ENCODE results near the gene SNX18. TPM values are rescaled to one million over a fixed set of nuclear protein-coding genes. Genes with fewer than 3 reads are reported as not detected.

Gene SNX18
- total RNA-seq, 2 donors from 2014 or later, result 6.4 to 8.4 TPM

DNA sequence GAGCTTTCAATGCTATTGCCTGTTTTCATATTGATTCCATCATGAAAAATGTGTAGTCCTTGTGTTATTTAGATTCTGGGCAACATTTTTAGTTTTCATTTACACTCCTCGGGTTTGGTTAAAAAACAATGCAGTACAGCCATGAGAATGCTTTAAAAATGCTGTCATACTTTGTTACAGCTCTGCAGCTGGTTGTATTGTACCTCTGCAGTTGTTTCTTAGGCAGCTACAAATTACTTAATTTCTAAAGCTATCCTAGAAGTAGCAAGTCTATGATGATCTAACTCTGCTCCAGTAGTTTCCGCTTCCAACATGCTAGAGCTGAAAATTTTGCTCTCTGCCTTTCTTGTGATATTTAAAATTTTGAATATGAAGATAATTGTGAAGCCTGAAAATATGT lies 20.2 kb downstream of the SNX18 start:
- ATAC-seq (replicated peaks in 1 of 2), result no peak

DNA sequence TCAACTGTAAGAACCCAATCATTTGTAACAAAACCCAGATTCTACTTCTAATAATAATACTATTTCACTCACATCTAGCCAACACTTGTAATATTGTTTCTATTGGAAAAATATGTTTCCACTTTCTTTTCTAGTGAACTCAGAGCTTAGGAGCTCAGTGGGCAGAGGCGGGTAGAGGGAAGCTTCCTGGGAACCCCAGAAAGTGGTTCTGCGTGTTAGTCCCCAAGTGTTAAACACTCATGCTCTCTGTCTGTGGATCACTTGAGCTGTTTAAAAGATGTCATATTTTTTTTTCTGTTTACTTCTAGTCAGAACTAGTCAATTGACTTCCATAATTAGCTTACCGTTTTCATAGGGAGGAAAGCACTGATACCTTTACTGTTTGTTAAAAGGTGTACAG lies 20.6 kb downstream of the SNX18 start:
- no peak overlapping the region for H3K27ac Mint-ChIP-seq
- H3K36me3 Mint-ChIP-seq (ENCODE audit: insufficient read depth in 2 of 2), result no peaks in the 10 kb centered on the region
- no peak overlapping the region for H3K4me3 Mint-ChIP-seq
- ATAC-seq (replicated peaks in 1 of 2) (no peak), DNase-seq (no peak)
- H3K4me1 Mint-ChIP-seq (ENCODE audit: low read depth), result peaks cover 28% of the 10 kb centered on the region
- H3K27me3 Mint-ChIP-seq (ENCODE audit: low read depth), result no peaks in the 10 kb centered on the region
- H3K9me3 Mint-ChIP-seq, result no peaks in the 10 kb centered on the region

More for the DNA sequence above, 20.2 kb downstream of the SNX18 start:
- Mint-ChIP-seq H3K36me3 (ENCODE audit: insufficient read depth in 2 of 2) (no peaks in the 10 kb centered on the region), H3K9me3 (no peaks in the 10 kb centered on the region), H3K27me3 (ENCODE audit: low read depth) (no peaks in the 10 kb centered on the region), H3K4me3 (no peak overlapping the region), H3K4me1 (ENCODE audit: low read depth) (peaks cover 28% of the 10 kb centered on the region), H3K27ac (no peak overlapping the region)
- DNase-seq, result no peak

DNA sequence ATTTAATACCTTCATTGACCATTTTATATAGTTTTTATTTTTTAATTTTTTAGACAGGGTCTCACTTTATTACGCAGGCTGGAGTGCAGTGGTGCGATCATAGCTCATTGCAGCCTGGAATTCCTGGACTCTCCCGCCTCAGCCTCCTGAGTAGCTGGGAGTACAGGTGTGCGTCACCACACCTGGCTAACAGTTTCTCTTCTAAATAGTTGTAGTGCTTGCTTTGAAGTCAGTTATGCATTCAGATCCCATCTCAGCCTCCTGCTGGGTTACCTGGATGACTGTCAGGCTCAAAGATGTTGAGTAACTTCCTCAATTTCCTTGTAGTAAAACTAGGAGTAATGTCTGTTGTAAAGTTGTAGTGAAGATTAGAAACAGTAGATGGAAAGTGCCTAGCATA lies 21.4 kb downstream of the SNX18 start:
- H3K27me3 Mint-ChIP-seq (ENCODE audit: low read depth), result no peaks in the 10 kb centered on the region
- ATAC-seq (replicated peaks in 1 of 2), result no peak
- DNase-seq, result no peak
- H3K4me1 Mint-ChIP-seq (ENCODE audit: low read depth), result peaks cover 20% of the 10 kb centered on the region
- no peak overlapping the region for H3K27ac Mint-ChIP-seq
- no peak overlapping the region for H3K4me3 Mint-ChIP-seq
- H3K36me3 Mint-ChIP-seq (ENCODE audit: insufficient read depth in 2 of 2), result no peaks in the 10 kb centered on the region
- no peaks in the 10 kb centered on the region for H3K9me3 Mint-ChIP-seq

DNA sequence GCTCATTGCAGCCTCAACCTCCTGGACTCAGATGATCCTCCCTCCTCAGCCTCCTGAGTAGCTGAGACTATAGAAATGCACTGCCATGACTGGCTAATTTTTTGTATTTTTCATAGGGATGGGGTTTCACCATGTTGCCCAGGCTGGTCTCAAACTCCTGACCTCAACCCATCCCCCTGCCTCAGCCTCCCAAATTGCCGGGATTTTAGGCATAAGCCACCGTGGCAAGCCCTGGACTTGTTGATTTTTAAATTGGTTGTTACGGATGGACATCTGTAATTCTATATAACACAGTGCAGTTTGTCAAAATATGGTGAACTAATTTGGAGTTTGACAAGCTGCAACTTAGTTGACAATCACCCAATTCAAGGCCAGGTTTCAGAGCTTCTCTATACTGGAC lies 22.7 kb downstream of the SNX18 start:
- no peak for ATAC-seq (replicated peaks in 1 of 2)
- Mint-ChIP-seq H3K9me3 (no peaks in the 10 kb centered on the region), H3K4me3 (no peak overlapping the region), H3K4me1 (ENCODE audit: low read depth) (peaks cover 19% of the 10 kb centered on the region), H3K36me3 (ENCODE audit: insufficient read depth in 2 of 2) (no peaks in the 10 kb centered on the region), H3K27me3 (ENCODE audit: low read depth) (no peaks in the 10 kb centered on the region), H3K27ac (no peak overlapping the region)
- no peak for DNase-seq

DNA sequence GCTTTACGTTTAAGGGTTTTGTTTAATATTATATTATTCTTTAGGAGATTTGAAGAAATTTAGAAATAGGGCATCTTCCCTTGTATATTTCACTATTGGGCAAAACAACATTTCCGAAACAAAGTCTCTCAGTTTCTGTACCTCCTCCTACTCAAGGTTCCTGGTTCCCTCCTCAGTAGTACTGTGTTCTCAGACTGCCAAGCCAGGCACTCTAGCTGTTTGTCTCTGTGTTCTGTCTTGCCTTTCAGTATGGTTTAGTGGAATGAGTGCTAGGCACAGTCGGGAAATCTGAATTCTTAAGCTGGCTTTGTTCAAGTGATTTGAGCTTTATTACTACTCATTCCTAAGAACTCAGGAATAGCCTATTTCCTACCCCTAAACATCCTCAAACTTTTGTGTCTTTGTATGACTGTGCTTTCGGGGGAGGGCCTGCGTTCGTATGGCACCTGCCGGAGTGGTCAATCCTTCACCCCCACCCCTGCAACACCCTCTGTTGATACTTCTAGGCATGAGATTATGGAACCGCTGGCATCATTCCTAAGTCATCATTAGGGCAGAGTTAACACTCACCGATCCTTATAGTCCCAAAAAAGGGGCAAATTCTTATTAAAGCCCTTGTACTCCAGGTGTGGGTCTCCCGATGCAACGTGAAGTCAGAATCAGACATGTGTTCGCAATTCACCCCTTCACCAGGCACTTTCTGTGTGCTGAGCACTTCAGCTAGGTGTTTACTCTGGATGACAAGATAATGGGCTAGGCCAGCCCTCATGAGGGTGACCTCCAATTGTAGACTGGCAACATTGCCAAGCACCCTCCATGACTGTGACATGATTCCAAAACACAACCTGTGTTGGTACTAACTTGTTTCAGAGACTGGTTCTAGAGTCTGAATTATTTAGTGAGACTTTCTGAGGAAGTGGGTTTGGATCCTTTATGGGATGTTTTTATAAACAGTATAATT lies 24.5 kb downstream of the SNX18 start:
- no peak overlapping the region for H3K4me3 Mint-ChIP-seq
- no peaks in the 10 kb centered on the region for H3K9me3 Mint-ChIP-seq
- DNase-seq (no peak), ATAC-seq (replicated peaks in 1 of 2) (no peak)
- H3K27ac Mint-ChIP-seq, result no peak overlapping the region
- H3K4me1 Mint-ChIP-seq (ENCODE audit: low read depth), result peaks cover 13% of the 10 kb centered on the region
- no peaks in the 10 kb centered on the region for H3K27me3 Mint-ChIP-seq (ENCODE audit: low read depth)
- no peaks in the 10 kb centered on the region for H3K36me3 Mint-ChIP-seq (ENCODE audit: insufficient read depth in 2 of 2)

DNA sequence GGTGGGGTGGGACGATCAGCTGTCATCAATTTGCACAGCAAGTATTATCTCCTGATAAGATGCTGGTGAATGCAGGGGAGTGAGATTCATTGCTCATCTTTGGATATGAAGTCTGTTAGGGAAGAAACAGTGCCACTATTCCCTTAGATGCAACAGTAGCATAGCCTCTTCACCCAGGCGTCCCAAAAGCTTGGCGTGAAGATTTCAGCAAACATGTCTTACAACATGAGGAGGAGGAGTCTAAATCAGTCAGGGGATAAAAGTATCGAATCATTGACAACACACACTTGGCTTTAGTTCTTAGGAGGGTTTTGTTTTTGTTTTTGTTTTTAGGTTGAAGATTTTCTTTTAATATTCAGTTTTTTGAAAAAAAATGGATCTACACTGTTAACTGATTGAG lies 26.5 kb downstream of the SNX18 start:
- no peak for ATAC-seq (replicated peaks in 1 of 2)
- no peaks in the 10 kb centered on the region for H3K27me3 Mint-ChIP-seq (ENCODE audit: low read depth)
- H3K4me3 Mint-ChIP-seq, result no peak overlapping the region
- DNase-seq, result no peak
- H3K36me3 Mint-ChIP-seq (ENCODE audit: insufficient read depth in 2 of 2), result no peaks in the 10 kb centered on the region
- H3K4me1 Mint-ChIP-seq (ENCODE audit: low read depth), result peaks cover 9% of the 10 kb centered on the region
- no peak overlapping the region for H3K27ac Mint-ChIP-seq
- no peaks in the 10 kb centered on the region for H3K9me3 Mint-ChIP-seq

DNA sequence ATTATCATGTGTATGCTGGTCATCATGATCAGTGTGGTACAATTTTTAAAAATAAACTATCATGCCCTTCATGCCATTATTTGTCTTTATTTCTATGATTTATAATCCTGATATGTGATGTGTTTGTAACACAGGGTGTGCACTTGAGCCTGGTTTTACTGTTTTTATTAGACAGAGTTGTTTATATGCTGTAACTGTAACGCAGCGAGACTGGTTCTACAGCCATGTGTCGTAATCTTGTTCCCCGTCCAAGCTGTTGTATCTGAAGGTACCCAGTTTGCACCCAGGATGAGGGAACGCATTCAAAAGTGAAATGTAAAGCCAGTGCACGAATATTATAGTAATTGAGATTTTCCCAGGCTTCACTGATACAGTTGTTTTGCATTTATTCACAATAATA lies 28.2 kb downstream of the SNX18 start:
- ATAC-seq (replicated peaks in 1 of 2) (no peak), DNase-seq (no peak)
- no peak overlapping the region for H3K4me3 Mint-ChIP-seq
- no peaks in the 10 kb centered on the region for H3K9me3 Mint-ChIP-seq
- no peak overlapping the region for H3K27ac Mint-ChIP-seq
- H3K27me3 Mint-ChIP-seq (ENCODE audit: low read depth), result no peaks in the 10 kb centered on the region
- H3K4me1 Mint-ChIP-seq (ENCODE audit: low read depth), result peaks cover 9% of the 10 kb centered on the region
- H3K36me3 Mint-ChIP-seq (ENCODE audit: insufficient read depth in 2 of 2), result no peaks in the 10 kb centered on the region

DNA sequence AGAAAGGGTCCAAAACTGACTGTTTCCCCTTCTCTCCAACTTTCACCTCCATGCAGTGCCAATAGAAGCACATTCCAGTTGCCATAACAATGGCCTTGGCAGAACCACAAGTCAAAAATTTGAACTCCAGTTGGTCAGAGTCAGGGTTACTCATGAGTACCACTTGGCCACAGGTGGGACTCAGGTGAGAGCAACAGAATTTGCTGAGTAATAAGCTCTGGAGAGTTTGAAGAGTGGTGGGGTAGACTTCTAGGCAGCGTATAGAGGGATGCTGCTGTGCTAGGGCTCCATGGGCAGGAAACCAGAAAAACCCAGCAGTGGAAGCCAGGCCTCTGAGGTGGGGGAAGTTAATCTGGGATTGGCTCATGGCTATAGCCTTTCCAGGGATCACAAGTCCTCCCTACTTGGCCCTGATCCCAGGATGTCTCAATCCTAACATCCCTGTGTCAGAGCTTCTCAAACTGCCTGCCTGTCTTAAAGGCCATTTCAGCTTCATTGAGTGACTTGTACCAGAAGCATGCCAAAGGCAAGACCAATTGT lies 30.2 kb downstream of the SNX18 start:
- no peak overlapping the region for H3K4me3 Mint-ChIP-seq
- no peaks in the 10 kb centered on the region for H3K9me3 Mint-ChIP-seq
- H3K27me3 Mint-ChIP-seq (ENCODE audit: low read depth), result no peaks in the 10 kb centered on the region
- H3K27ac Mint-ChIP-seq, result no peak overlapping the region
- ATAC-seq (replicated peaks in 1 of 2) (no peak), DNase-seq (no peak)
- no peaks in the 10 kb centered on the region for H3K36me3 Mint-ChIP-seq (ENCODE audit: insufficient read depth in 2 of 2)
- H3K4me1 Mint-ChIP-seq (ENCODE audit: low read depth), result no peaks in the 10 kb centered on the region

DNA sequence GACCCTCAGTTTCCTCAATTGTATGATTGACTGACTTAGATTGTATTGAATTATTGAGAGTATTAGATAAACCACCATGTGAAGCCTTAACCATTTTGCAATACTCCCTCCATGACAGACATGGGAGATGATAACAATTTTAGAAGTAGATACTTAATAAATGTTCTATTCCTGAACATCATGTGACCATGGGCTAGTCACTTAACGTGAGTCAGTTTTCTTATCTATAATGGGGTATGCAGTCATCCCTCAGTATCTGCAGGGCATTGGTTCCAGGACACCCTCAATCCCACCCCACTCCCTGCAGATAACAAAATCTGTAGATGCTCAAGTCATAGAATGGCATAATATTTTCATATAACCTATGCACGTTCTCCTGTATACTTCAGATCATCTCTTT lies 31.0 kb downstream of the SNX18 start:
- Mint-ChIP-seq H3K4me1 (ENCODE audit: low read depth) (no peaks in the 10 kb centered on the region), H3K4me3 (no peak overlapping the region), H3K27ac (no peak overlapping the region), H3K9me3 (no peaks in the 10 kb centered on the region), H3K36me3 (ENCODE audit: insufficient read depth in 2 of 2) (no peaks in the 10 kb centered on the region), H3K27me3 (ENCODE audit: low read depth) (no peaks in the 10 kb centered on the region)
- DNase-seq, result no peak
- ATAC-seq (replicated peaks in 1 of 2), result no peak

DNA sequence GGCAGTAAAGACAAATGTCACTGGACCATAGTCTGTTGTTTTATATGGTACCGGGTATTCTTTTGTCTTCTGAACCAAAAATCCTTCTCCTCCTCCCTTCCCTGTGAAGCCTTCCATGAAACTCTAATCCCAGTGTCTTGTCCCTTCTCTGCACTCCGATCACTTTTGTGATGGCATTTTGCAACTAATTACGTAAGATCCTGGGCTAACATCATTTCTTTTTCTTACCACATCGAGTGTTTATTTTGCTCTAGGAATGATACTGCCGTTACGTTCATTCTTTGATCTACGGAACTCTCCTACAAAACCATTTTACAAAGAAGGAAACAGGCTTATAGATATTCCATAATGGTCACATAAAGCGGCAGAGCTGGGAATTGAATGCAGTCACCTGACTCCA lies 33.7 kb downstream of the SNX18 start:
- no peak for ATAC-seq (replicated peaks in 1 of 2)
- Mint-ChIP-seq H3K36me3 (ENCODE audit: insufficient read depth in 2 of 2) (no peaks in the 10 kb centered on the region), H3K4me3 (no peak overlapping the region), H3K27ac (no peak overlapping the region), H3K27me3 (ENCODE audit: low read depth) (no peaks in the 10 kb centered on the region), H3K4me1 (ENCODE audit: low read depth) (no peaks in the 10 kb centered on the region), H3K9me3 (no peaks in the 10 kb centered on the region)
- no peak for DNase-seq

DNA sequence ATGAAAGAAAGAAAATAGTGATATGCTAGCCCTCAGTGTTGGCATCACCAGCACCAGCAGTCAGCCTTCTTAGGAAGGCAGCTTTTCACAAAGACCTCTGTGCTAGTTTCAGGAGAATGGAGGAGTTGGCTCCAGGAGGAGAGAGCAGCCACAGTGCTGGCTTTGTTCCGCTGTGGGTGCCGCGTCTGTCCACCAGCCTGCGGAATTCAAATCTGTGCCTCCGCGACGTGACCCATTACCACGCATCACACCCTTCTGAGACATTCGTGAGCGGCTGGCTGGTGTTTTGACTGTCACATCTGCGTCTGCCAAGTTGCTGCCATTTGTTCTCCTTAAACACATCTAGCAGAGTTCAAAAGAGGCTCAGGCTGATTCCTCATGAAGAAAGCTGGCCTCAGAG lies 34.4 kb downstream of the SNX18 start:
- Mint-ChIP-seq H3K36me3 (ENCODE audit: insufficient read depth in 2 of 2) (no peaks in the 10 kb centered on the region), H3K27me3 (ENCODE audit: low read depth) (no peaks in the 10 kb centered on the region), H3K4me3 (no peak overlapping the region), H3K9me3 (no peaks in the 10 kb centered on the region), H3K4me1 (ENCODE audit: low read depth) (no peaks in the 10 kb centered on the region), H3K27ac (no peak overlapping the region)
- DNase-seq (no peak), ATAC-seq (replicated peaks in 1 of 2) (no peak)

DNA sequence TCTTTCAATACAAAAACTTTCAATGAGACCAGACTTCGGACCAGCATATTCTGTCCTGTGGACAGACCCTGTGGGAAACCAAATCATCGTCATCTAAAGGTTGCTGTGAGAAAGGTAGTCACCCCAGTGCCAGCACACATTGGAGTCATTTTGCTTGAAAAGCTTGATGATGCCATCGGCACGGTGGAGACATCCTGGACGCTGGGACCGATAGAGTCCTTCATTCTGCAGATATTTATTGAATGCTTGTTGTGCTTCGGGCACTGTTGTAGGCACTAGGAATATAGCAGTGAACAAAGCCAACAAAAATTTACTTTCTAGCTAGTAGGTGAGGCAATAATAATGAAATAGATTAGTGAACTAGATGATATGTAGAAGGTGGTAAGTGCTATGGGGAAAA lies 34.9 kb downstream of the SNX18 start:
- no peaks in the 10 kb centered on the region for H3K4me1 Mint-ChIP-seq (ENCODE audit: low read depth)
- ATAC-seq (replicated peaks in 1 of 2) (no peak), DNase-seq (no peak)
- H3K27ac Mint-ChIP-seq, result no peak overlapping the region
- H3K27me3 Mint-ChIP-seq (ENCODE audit: low read depth), result no peaks in the 10 kb centered on the region
- no peak overlapping the region for H3K4me3 Mint-ChIP-seq
- no peaks in the 10 kb centered on the region for H3K36me3 Mint-ChIP-seq (ENCODE audit: insufficient read depth in 2 of 2)
- H3K9me3 Mint-ChIP-seq, result no peaks in the 10 kb centered on the region

DNA sequence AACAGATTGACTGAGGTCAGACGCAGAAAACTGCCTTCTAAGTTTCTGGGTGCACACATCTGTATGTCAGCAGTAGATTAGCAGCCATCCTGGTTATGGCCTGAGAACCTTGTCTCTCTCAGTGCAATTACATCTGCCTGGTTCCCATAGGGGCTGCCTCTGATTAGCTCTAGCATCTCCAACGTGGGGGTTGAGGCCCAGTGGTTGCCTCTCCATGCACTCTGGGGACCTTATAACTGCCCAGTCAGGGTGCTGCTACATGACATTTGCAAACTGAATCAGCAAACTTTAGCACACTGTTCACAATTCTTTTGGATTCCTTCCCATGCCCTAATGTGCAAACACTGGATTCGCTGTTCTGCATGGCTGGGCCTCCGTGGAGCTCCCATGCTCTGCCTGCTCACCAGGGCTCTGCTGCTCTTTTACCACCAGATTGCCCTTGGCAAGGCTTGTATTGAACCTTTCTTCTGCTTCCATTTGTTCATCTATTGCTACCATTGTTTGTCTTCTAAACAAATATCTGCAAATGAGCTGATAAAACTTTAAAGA lies 36.2 kb downstream of the SNX18 start:
- Mint-ChIP-seq H3K36me3 (ENCODE audit: insufficient read depth in 2 of 2) (no peaks in the 10 kb centered on the region), H3K4me3 (no peak overlapping the region), H3K4me1 (ENCODE audit: low read depth) (no peaks in the 10 kb centered on the region), H3K27me3 (ENCODE audit: low read depth) (no peaks in the 10 kb centered on the region), H3K27ac (no peak overlapping the region), H3K9me3 (no peaks in the 10 kb centered on the region)
- DNase-seq, result no peak
- no peak for ATAC-seq (replicated peaks in 1 of 2)

Data from activated T-cell treated with anti-CD3 and anti-CD28 coated beads, Interleukin-2, amount 50 U/mL, for 72 hours (primary cell).